HCT116 (cell line): ENCODE data around the gene CD200R1L. TPM values are rescaled to one million over a fixed set of nuclear protein-coding genes. Genes with fewer than 3 reads are reported as not detected.

Experiments
- ATAC-seq: fragments of 200-7000 bp; cut with Tn5 transposase; 2 replicates; pipeline ENCODE4 v1.9.1; 2020; ENCODE audit warnings: mild to moderate bottlenecking, moderate library complexity
- BruUV-seq: library from RNA; stranded (reverse); fragments of 400-500 nt; replicated peaks from 2 replicates; lab custom pipeline; 2021; lab: Mats Ljungman, UMichigan
- CTCF ChIA-PET: fragments of 300-600 bp; sonication (Branson Sonifier 250); formaldehyde crosslinking; loops from one replicate; lab custom pipeline; 2021; ENCODE audit warnings: antibody characterized with exemption; lab: Charles Lee
- POLR2A ChIA-PET: fragments of 300-600, 350-600 bp; sonication (Branson Sonifier 250); formaldehyde crosslinking; loops from one replicate; lab custom pipeline; 2021; ENCODE audit warnings: antibody characterized with exemption; lab: Charles Lee
- RAD21 ChIA-PET, 2 experiments: fragments of 300-600 bp; sonication (Branson Sonifier 250); formaldehyde crosslinking; loops; one replicate each; lab custom pipeline; 2023; ENCODE audit warnings: low total read pairs in 2 of 2; ENCODE audit not compliant: uncharacterized antibody in 2 of 2, unreplicated experiment in 2 of 2, low non-redundant PET in 1 of 2; lab: Charles Lee
- DNase-seq: peaks from one replicate; pipeline ENCODE4 v3.0.0-alpha.2; 2010; ENCODE audit warnings: low read depth, low spot score
- H2AFZ ChIP-seq: fragments of 200-600 bp; shearing (Covaris generic), sonication (generic); 2 replicates; pipeline ENCODE4 v1.6.1; 2017; ENCODE audit warnings: low read depth, mixed run types, mixed read lengths, antibody characterized with exemption, low read length; ENCODE audit not compliant: poor library complexity, severe bottlenecking
- H3K27ac ChIP-seq: 2 replicates; pipeline ENCODE4 v1.5.1; 2012; ENCODE audit warnings: low read depth, low read length
- H3K27me3 ChIP-seq: fragments of 200-600 bp; sonication (generic); 2 replicates; pipeline ENCODE4 v1.6.1; 2016; ENCODE audit warnings: mixed run types, low read length, mixed read lengths; ENCODE audit not compliant: insufficient read depth
- H3K36me3 ChIP-seq, 2 experiments: fragments of 200-500 bp in 1 of 2; fragments of 200-600 bp in 1 of 2; sonication (Bioruptor generic) in 1 of 2; sonication (generic) in 1 of 2; 2 replicates each; pipeline versions ENCODE4 v1.5.1 to v1.6.1; 2014 to 2016; ENCODE audit warnings: low read length in 2 of 2, inconsistent platforms in 1 of 2, mixed read lengths in 1 of 2, mixed run types in 1 of 2; ENCODE audit not compliant: insufficient read depth in 2 of 2, control insufficient read depth in 1 of 2
- H3K4me1 ChIP-seq, 2 experiments: fragments of 200-600 bp in 1 of 2; sonication (generic) in 1 of 2; 2 replicates each; pipeline versions ENCODE4 v1.5.1 to v1.6.1; 2012 to 2017; ENCODE audit warnings: low read length in 2 of 2, inconsistent platforms in 1 of 2, mild to moderate bottlenecking in 1 of 2, mixed read lengths in 1 of 2, mixed run types in 1 of 2, moderate library complexity in 1 of 2; ENCODE audit not compliant: insufficient read depth in 2 of 2, control insufficient read depth in 1 of 2
- H3K4me2 ChIP-seq: fragments of 200-600 bp; sonication (generic); 2 replicates; pipeline ENCODE4 v1.6.1; 2017; ENCODE audit warnings: mixed run types, low read length, mixed read lengths
- H3K4me3 ChIP-seq, 2 experiments: fragments of 200-600 bp in 1 of 2; sonication (generic) in 1 of 2; replicated peaks in 1 of 2; 2 replicates each; pipeline ENCODE4 v1.5.1; 2011 to 2016; ENCODE audit warnings: low read length in 2 of 2, control low read depth in 1 of 2, low read depth in 1 of 2, mild to moderate bottlenecking in 1 of 2, mixed read lengths in 1 of 2, mixed run types in 1 of 2
- H3K79me2 ChIP-seq: fragments of 200-600 bp; sonication (generic); 2 replicates; pipeline ENCODE4 v1.6.1; 2017; ENCODE audit warnings: mild to moderate bottlenecking, mixed run types, low read length, moderate library complexity, mixed read lengths; ENCODE audit not compliant: insufficient read depth
- H3K9ac ChIP-seq: fragments of 200-600 bp; sonication (generic); 2 replicates; pipeline ENCODE4 v1.6.1; 2016; ENCODE audit warnings: low read length, mixed read lengths
- H3K9me2 ChIP-seq: fragments of 200-600 bp; sonication (generic), shearing (Covaris generic); 2 replicates; pipeline ENCODE4 v1.6.1; 2017; ENCODE audit warnings: mixed run types, mild to moderate bottlenecking, moderate library complexity; ENCODE audit not compliant: insufficient read depth
- H3K9me3 ChIP-seq, 2 experiments: fragments of 200-500 bp in 1 of 2; fragments of 200-600 bp in 1 of 2; sonication (Bioruptor generic) in 1 of 2; sonication (generic) in 1 of 2; 2 replicates each; pipeline ENCODE4 v1.6.1; 2014 to 2017; ENCODE audit warnings: low read length in 2 of 2, mixed read lengths in 2 of 2, inconsistent platforms in 1 of 2, low read depth in 1 of 2, mild to moderate bottlenecking in 1 of 2, mixed run types in 1 of 2, moderate library complexity in 1 of 2; ENCODE audit not compliant: control insufficient read depth in 1 of 2, insufficient read depth in 1 of 2
- H4K20me1 ChIP-seq: fragments of 200-600 bp; sonication (generic), shearing (Covaris generic); 2 replicates; pipeline ENCODE4 v1.6.1; 2017; ENCODE audit warnings: mixed run types, mild to moderate bottlenecking, moderate library complexity; ENCODE audit not compliant: insufficient read depth
- CBX3 ChIP-seq: IDR thresholded peaks from 2 replicates; pipeline ENCODE4 v1.6.1; 2012; ENCODE audit warnings: low read depth
- CEBPB ChIP-seq: IDR thresholded peaks from 2 replicates; pipeline ENCODE4 v1.6.1; 2012; ENCODE audit warnings: low read depth
- EGR1 ChIP-seq: IDR thresholded peaks from 2 replicates; pipeline ENCODE4 v1.6.1; 2012; ENCODE audit warnings: low read depth
- EZH2phosphoT487 ChIP-seq: fragments of 200-600 bp; IDR thresholded peaks from 2 replicates; pipeline ENCODE4 v1.6.1; 2018; ENCODE audit warnings: antibody characterized with exemption, borderline replicate concordance
- JUND ChIP-seq: IDR thresholded peaks from 2 replicates; pipeline ENCODE4 v1.6.1; 2012
- POLR2A ChIP-seq: IDR thresholded peaks from 2 replicates; pipeline ENCODE4 v1.7.0; 2011; ENCODE audit warnings: borderline replicate concordance; ENCODE audit not compliant: insufficient read depth, insufficient read length; ENCODE audit errors: extremely low read depth
- POLR2AphosphoS5 ChIP-seq: IDR thresholded peaks from 2 replicates; pipeline ENCODE4 v1.6.1; 2011; ENCODE audit warnings: mild to moderate bottlenecking, low read depth, low read length, moderate library complexity
- SIN3A ChIP-seq: IDR thresholded peaks from 2 replicates; pipeline ENCODE4 v1.6.1; 2012; ENCODE audit warnings: low read depth
- TCF7L2 ChIP-seq: IDR thresholded peaks from 2 replicates; pipeline ENCODE4 v1.7.0; 2011; ENCODE audit warnings: borderline replicate concordance, inconsistent platforms; ENCODE audit not compliant: insufficient read depth, insufficient read length; ENCODE audit errors: extremely low read depth
- YY1 ChIP-seq: IDR thresholded peaks from 2 replicates; pipeline ENCODE4 v1.6.1; 2011; ENCODE audit warnings: low read length, low read depth, moderate library complexity, mild to moderate bottlenecking; ENCODE audit not compliant: insufficient replicate concordance; ENCODE audit errors: extremely low read depth
- intact Hi-C: fragments of 100-400 bp; cut with micrococcal nuclease; formaldehyde crosslinking; loops from 2 replicates; pipeline ENCODE4 v1.10.0; 2022
- total RNA-seq: library from RNA; stranded (reverse); gene quantifications from one replicate; pipeline ENCODE4 v1.2.1, GENCODE V29; 2021; ENCODE audit not compliant: unreplicated experiment
- TF ChIP-seq, protein P1 (sequence below): IDR thresholded peaks from 2 replicates; pipeline ENCODE4 v1.6.1; 2012
- TF ChIP-seq, protein P2 (sequence below): IDR thresholded peaks from 2 replicates; pipeline ENCODE4 v1.6.1; 2012; ENCODE audit warnings: low read depth

The CD200R1L gene
- total RNA-seq, 1 experiment from 2014 or later: not detected

DNA sequence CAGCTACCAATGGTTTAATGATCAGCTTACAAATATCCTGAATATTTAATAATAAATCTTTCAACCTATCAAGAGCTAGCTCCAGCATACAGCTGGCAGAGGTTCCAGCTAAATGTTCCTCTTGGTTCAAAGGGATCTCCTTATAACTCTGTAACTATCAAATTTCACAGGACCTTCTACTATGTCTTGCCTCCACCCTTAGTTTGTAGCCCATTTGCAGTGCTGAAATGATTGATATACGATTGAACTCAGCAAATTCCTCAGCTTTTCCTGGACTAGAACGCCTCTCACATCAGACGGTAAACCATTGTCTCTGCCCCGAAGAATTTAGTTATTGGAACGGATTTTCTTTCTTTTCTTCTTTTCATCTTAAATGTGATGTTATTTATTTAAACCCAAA, 41.5 kb downstream of the CD200R1L start:
- intact Hi-C loops: no loop called here
- Histone ChIP-seq H3K4me2 (no peak overlapping the region), H4K20me1 (no peaks in the 10 kb centered on the region), H3K36me3 (no peaks in the 10 kb centered on the region), H3K4me3 (no peak overlapping the region), H3K27me3 (no peaks in the 10 kb centered on the region), H2AFZ (no peak overlapping the region), H3K4me1 (no peaks in the 10 kb centered on the region), H3K9me3 (no peaks in the 10 kb centered on the region), H3K9me2 (no peaks in the 10 kb centered on the region), H3K79me2 (no peaks in the 10 kb centered on the region), H3K27ac (no peak overlapping the region), H3K9ac (no peak overlapping the region)
- ChIA-PET CTCF (no interaction called here), POLR2A (no interaction called here), RAD21 (no interaction called here)
- no peak for DNase-seq
- ATAC-seq: no peak
- no TSS peak for BruUV-seq
- TF ChIP-seq POLR2A: no peak
- TF ChIP-seq JUND: no peak
- TF ChIP-seq SIN3A: no peak
- TF ChIP-seq, protein P1, sequence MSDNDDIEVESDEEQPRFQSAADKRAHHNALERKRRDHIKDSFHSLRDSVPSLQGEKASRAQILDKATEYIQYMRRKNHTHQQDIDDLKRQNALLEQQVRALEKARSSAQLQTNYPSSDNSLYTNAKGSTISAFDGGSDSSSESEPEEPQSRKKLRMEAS: no peak
- TF ChIP-seq EGR1: no peak
- TF ChIP-seq, protein P2, sequence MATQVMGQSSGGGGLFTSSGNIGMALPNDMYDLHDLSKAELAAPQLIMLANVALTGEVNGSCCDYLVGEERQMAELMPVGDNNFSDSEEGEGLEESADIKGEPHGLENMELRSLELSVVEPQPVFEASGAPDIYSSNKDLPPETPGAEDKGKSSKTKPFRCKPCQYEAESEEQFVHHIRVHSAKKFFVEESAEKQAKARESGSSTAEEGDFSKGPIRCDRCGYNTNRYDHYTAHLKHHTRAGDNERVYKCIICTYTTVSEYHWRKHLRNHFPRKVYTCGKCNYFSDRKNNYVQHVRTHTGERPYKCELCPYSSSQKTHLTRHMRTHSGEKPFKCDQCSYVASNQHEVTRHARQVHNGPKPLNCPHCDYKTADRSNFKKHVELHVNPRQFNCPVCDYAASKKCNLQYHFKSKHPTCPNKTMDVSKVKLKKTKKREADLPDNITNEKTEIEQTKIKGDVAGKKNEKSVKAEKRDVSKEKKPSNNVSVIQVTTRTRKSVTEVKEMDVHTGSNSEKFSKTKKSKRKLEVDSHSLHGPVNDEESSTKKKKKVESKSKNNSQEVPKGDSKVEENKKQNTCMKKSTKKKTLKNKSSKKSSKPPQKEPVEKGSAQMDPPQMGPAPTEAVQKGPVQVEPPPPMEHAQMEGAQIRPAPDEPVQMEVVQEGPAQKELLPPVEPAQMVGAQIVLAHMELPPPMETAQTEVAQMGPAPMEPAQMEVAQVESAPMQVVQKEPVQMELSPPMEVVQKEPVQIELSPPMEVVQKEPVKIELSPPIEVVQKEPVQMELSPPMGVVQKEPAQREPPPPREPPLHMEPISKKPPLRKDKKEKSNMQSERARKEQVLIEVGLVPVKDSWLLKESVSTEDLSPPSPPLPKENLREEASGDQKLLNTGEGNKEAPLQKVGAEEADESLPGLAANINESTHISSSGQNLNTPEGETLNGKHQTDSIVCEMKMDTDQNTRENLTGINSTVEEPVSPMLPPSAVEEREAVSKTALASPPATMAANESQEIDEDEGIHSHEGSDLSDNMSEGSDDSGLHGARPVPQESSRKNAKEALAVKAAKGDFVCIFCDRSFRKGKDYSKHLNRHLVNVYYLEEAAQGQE: no peak
- TF ChIP-seq EZH2phosphoT487: no peak
- no peak for TF ChIP-seq CEBPB
- TF ChIP-seq YY1: no peak
- TF ChIP-seq POLR2AphosphoS5: no peak
- no peak for TF ChIP-seq TCF7L2
- TF ChIP-seq CBX3: no peak
